Activated CD8-positive, alpha-beta T cell treated with anti-CD3 and anti-CD28 coated beads for 36 hours (primary cell): ENCODE results near the gene NUDCD3. TPM values are rescaled to one million over a fixed set of nuclear protein-coding genes. Genes with fewer than 3 reads are reported as not detected.

Experiments used
- ATAC-seq: fragments of 200-7000 bp; cut with Tn5 transposase; one replicate; pipeline ENCODE4 v1.10.0; 2021; ENCODE audit warnings: mild to moderate bottlenecking, moderate library complexity
- CTCF ChIA-PET: fragments of 350-600 bp; sonication (Branson Sonifier 250); formaldehyde crosslinking; loops from one replicate; lab custom pipeline; 2021; ENCODE audit warnings: antibody characterized with exemption; lab: Charles Lee
- POLR2A ChIA-PET: fragments of 350-600 bp; sonication (Branson Sonifier 250); formaldehyde crosslinking; loops from one replicate; lab custom pipeline; 2021; ENCODE audit warnings: antibody characterized with exemption; lab: Charles Lee
- DNase-seq: peaks from one replicate; pipeline ENCODE4 v3.0.0-alpha.2; 2020
- H3K27ac Mint-ChIP-seq: one replicate; pipeline ENCODE4 v1.8.0; 2021; ENCODE audit warnings: mild to moderate bottlenecking, mixed read lengths
- H3K27me3 Mint-ChIP-seq: one replicate; pipeline ENCODE4 v1.8.0; 2021; ENCODE audit warnings: mixed read lengths
- H3K36me3 Mint-ChIP-seq: one replicate; pipeline ENCODE4 v1.8.0; 2021; ENCODE audit warnings: low read depth, mixed read lengths
- H3K4me1 Mint-ChIP-seq: one replicate; pipeline ENCODE4 v1.8.0; 2021; ENCODE audit warnings: low read depth, mixed read lengths
- H3K4me3 Mint-ChIP-seq: one replicate; pipeline ENCODE4 v1.8.0; 2021; ENCODE audit warnings: mild to moderate bottlenecking, moderate library complexity, mixed read lengths
- H3K9me3 Mint-ChIP-seq: one replicate; pipeline ENCODE4 v1.8.0; 2021; ENCODE audit warnings: mixed read lengths
- intact Hi-C: fragments of 100-400 bp; cut with micrococcal nuclease; formaldehyde crosslinking; loops from one replicate; pipeline ENCODE4 v1.10.0; 2022
- total RNA-seq, 2 experiments: library from RNA; stranded (reverse); gene quantifications; one replicate each; pipeline ENCODE4 v1.2.3, GENCODE V29; 2021
- TF ChIP-seq, protein P1 (sequence below): fragments of 200-600 bp; IDR thresholded peaks from one replicate; pipeline ENCODE4 v1.8.0; 2022; ENCODE audit warnings: antibody characterized with exemption, mild to moderate bottlenecking

The NUDCD3 gene
- total RNA-seq, 2 experiments from 2014 or later, result 102 to 107 TPM

DNA sequence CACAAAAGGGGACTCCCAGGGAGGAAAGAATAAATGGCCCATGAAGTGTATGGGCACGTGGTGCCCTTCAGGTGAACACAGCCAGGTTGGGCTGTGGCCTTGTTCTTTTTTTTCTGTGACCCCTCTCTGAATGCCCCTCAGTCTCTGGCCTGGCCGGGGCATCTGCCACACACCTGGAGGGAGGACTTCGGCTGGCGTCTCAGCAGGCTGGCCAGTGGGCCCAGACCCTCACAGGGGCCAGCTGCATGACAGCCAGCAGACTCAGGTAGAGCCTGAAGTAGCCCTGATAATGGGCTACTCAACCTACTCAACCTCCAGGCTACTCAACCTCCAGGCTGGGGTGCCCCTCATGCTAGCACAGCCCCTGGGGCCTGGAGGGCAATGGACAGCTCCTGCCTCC, 155.3 kb downstream of the NUDCD3 start:
- H3K27me3 Mint-ChIP-seq, result peaks cover 6% of the 10 kb centered on the region
- DNase-seq (no peak), ATAC-seq (no peak)
- intact Hi-C loops, result no loop called here
- ChIA-PET POLR2A (no interaction called here), CTCF (no interaction called here)
- no peaks in the 10 kb centered on the region for H3K36me3 Mint-ChIP-seq
- H3K27ac Mint-ChIP-seq, result no peak overlapping the region
- no peak overlapping the region for H3K4me3 Mint-ChIP-seq
- H3K9me3 Mint-ChIP-seq, result peaks cover 16% of the 10 kb centered on the region
- H3K4me1 Mint-ChIP-seq, result no peaks in the 10 kb centered on the region
- TF ChIP-seq, protein P1, sequence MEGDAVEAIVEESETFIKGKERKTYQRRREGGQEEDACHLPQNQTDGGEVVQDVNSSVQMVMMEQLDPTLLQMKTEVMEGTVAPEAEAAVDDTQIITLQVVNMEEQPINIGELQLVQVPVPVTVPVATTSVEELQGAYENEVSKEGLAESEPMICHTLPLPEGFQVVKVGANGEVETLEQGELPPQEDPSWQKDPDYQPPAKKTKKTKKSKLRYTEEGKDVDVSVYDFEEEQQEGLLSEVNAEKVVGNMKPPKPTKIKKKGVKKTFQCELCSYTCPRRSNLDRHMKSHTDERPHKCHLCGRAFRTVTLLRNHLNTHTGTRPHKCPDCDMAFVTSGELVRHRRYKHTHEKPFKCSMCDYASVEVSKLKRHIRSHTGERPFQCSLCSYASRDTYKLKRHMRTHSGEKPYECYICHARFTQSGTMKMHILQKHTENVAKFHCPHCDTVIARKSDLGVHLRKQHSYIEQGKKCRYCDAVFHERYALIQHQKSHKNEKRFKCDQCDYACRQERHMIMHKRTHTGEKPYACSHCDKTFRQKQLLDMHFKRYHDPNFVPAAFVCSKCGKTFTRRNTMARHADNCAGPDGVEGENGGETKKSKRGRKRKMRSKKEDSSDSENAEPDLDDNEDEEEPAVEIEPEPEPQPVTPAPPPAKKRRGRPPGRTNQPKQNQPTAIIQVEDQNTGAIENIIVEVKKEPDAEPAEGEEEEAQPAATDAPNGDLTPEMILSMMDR, result no peak

DNA sequence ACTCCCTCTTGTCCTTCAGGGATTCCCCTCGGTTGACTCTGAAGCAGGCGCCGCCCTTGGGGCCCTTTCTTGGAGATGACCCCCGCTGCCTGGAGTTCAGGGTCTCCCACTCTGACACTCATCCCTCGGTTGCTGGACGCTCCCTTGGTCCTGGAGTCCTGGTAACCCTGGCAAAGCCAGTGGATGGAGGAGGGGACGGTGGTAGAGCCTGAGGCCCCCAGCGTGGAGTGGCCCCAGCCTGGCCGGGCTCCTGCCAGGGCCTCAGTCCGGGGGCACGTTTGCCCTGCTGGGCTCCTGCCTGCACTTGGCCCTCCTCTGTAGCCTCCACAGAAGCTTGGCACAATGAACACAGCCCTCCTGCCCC, 155.7 kb downstream of the NUDCD3 start:
- no peak for ATAC-seq
- Mint-ChIP-seq H3K4me1 (no peaks in the 10 kb centered on the region), H3K27me3 (peaks cover 6% of the 10 kb centered on the region), H3K36me3 (no peaks in the 10 kb centered on the region), H3K9me3 (peaks cover 16% of the 10 kb centered on the region), H3K4me3 (no peak overlapping the region), H3K27ac (no peak overlapping the region)
- ChIA-PET CTCF (no interaction called here), POLR2A (no interaction called here)
- TF ChIP-seq, protein P1, result no peak
- intact Hi-C loops, result no loop called here
- DNase-seq, result no peak

DNA sequence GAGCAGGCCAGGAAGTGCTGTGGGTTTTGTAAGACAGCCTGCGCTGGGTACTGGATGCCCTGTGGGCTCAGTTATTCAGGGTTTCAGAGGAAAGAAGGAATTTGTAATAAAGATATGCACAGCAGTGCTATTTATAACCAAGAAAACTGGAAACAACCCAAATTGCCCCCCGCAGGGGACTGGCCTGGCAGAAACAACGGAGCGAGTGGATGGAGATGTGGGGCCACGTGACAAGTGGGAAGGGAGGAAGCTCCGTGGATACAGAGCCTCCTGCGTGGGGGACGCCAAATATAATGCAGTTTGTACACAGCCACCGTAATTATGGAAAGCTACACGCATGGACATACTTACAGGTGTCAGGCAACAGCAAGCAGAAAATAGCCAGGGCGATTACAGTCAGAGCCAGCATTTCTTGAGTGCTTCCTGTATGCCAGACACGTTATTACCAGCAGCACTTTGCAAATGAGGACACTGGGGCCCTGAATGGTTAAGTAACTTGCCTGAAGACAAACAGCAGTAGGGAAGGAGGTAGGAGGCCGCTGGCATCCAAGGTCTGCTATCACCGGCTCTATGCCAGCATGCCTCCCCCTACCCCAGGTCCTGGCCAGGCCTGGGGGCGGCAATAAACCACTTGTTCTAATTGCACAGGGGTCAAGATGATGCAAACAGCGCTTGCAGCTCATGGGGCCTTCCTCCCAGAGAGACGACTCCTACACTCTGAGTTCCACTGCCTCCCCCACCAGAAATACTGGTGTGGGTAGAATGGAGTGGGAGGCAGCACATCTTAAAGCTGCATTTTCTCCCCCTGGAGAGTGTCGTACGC, 156.3 kb downstream of the NUDCD3 start:
- no peaks in the 10 kb centered on the region for H3K4me1 Mint-ChIP-seq
- H3K27me3 Mint-ChIP-seq, result peaks cover 6% of the 10 kb centered on the region
- intact Hi-C loops, result no loop called here
- DNase-seq (no peak), ATAC-seq (no peak)
- TF ChIP-seq, protein P1, result no peak
- no peaks in the 10 kb centered on the region for H3K36me3 Mint-ChIP-seq
- CTCF ChIA-PET, result no interaction called here
- no peak overlapping the region for H3K27ac Mint-ChIP-seq
- H3K9me3 Mint-ChIP-seq, result peaks cover 16% of the 10 kb centered on the region
- POLR2A ChIA-PET, result no interaction called here
- H3K4me3 Mint-ChIP-seq, result no peak overlapping the region

DNA sequence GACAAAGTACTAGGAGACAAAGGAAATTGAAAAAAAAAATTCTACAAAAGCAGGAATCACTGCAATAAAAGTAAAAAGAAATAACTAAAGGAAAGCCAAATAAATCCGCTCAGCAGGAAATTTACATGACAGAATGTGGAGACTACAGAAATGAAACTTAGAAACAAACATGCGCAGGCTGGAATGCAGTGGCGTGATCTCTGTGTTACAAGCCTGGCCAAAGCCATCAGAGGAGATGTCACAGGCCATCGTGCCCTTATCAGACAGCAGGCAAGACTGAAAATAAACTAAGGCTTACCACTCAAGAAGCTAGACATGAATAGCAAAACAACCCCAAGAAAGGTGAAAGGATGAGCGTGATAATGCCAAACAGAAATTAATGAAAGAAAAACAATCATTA, 158.8 kb downstream of the NUDCD3 start:
- H3K4me3 Mint-ChIP-seq, result no peak overlapping the region
- TF ChIP-seq, protein P1, result no peak
- H3K27ac Mint-ChIP-seq, result no peak overlapping the region
- H3K4me1 Mint-ChIP-seq, result no peaks in the 10 kb centered on the region
- no peak for ATAC-seq
- peaks cover 9% of the 10 kb centered on the region for H3K9me3 Mint-ChIP-seq
- DNase-seq, result no peak
- ChIA-PET POLR2A (no interaction called here), CTCF (no interaction called here)
- peaks cover 7% of the 10 kb centered on the region for H3K27me3 Mint-ChIP-seq
- no peaks in the 10 kb centered on the region for H3K36me3 Mint-ChIP-seq
- intact Hi-C loops, result no loop called here

DNA sequence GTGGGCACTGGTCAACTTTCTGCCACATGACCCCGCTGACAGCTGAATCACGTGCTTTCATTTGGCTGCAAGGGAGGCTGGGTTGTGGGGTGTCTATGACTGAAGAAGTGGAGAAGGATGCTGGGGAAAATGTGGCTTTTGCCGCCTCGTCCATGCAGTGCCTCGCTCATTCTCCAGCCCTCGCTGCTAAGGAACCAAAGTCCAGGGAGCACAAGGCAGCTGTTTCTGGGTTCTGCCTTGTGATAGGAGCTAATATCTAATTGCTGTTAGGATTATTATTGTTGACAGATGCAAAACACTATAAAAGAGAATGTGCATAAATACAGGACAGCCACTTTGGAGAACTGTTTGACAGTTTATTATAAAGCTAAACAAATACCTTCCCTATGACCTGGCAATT, 160.1 kb downstream of the NUDCD3 start:
- Mint-ChIP-seq H3K36me3 (no peaks in the 10 kb centered on the region), H3K4me1 (peaks cover 3% of the 10 kb centered on the region), H3K4me3 (no peak overlapping the region), H3K9me3 (no peaks in the 10 kb centered on the region), H3K27me3 (peaks cover 11% of the 10 kb centered on the region), H3K27ac (no peak overlapping the region)
- TF ChIP-seq, protein P1, result no peak
- ATAC-seq, result no peak
- POLR2A ChIA-PET, result no interaction called here
- intact Hi-C loops, result no loop called here
- DNase-seq, result no peak
- CTCF ChIA-PET, result interaction anchor here (1.0 kb wide), 3 partner anchors 10 to 131 kb away, joined by 3 to 4 read pairs (median 3); no protein-coding TSS in a partner anchor
